ENCODE measurements around the gene NVL. TPM values are rescaled to one million over a fixed set of nuclear protein-coding genes. Genes with fewer than 3 reads are reported as not detected.

The NVL gene
- total RNA-seq, 1 experiment from 2014 or later, result 33.4 TPM

DNA sequence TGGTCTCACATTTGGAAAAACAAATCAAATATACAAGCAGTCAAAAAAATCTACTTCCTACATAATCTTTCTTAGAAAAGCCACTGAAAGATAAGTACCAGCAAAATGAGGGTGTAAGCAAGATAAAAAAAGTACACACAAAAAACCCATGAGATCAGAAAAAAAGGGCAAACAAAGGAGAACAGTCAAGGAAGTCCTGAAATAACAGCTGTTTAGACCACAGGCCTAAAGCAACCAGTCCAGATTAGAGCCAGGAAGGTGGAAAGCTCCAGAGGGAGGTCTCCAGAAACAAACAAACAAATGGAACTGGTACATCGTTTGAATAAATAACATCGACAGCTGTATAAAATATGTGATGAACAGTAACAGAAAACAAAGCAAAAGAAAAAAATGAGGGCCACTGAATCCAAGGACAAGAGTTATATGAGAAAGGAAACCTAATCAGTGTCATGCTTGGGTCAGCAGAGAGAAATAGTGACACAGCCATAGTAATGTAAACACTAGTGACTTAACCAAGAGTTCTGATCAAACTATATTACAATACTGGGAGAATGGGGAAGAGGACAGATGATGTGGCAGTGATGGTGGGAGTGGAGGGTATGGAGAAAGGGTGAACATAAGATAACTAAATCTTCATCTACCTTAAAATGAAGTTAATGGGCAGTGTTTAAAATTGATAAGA is 67.5 kb downstream of the NVL start:
- no peak overlapping the region for H3K4me3 Mint-ChIP-seq
- no peaks in the 10 kb centered on the region for H3K27me3 Mint-ChIP-seq (ENCODE audit: low read depth)
- DNase-seq (ENCODE audit: low spot score) (no peak), ATAC-seq (no peak)
- TF ChIP-seq ZNF423 (CRISPR knock-in tag; IDR thresholded peaks at IDR 0.05) (no peak), EMX1 (CRISPR knock-in tag; IDR thresholded peaks at IDR 0.05) (no peak), USF2 (CRISPR knock-in tag; IDR thresholded peaks at IDR 0.05) (no peak), STAT6 (CRISPR knock-in tag; conservative IDR thresholded peaks at IDR 0.05; ENCODE audit: low read depth) (no peak), CTCF (IDR thresholded peaks at IDR 0.05) (no peak), ATF6 (CRISPR knock-in tag; IDR thresholded peaks at IDR 0.05) (no peak), ATF2 (CRISPR knock-in tag; IDR thresholded peaks at IDR 0.05; ENCODE audit: borderline replicate concordance, low read depth) (no peak), HMGXB4 (CRISPR knock-in tag; IDR thresholded peaks at IDR 0.05) (no peak), MXD4 (CRISPR knock-in tag; IDR thresholded peaks at IDR 0.05; ENCODE audit: borderline replicate concordance) (no peak), KAT7 (CRISPR knock-in tag; IDR thresholded peaks at IDR 0.05; ENCODE audit: borderline replicate concordance) (no peak), JAZF1 (CRISPR knock-in tag; IDR thresholded peaks at IDR 0.05) (no peak)
- TF ChIP-seq, protein P1, sequence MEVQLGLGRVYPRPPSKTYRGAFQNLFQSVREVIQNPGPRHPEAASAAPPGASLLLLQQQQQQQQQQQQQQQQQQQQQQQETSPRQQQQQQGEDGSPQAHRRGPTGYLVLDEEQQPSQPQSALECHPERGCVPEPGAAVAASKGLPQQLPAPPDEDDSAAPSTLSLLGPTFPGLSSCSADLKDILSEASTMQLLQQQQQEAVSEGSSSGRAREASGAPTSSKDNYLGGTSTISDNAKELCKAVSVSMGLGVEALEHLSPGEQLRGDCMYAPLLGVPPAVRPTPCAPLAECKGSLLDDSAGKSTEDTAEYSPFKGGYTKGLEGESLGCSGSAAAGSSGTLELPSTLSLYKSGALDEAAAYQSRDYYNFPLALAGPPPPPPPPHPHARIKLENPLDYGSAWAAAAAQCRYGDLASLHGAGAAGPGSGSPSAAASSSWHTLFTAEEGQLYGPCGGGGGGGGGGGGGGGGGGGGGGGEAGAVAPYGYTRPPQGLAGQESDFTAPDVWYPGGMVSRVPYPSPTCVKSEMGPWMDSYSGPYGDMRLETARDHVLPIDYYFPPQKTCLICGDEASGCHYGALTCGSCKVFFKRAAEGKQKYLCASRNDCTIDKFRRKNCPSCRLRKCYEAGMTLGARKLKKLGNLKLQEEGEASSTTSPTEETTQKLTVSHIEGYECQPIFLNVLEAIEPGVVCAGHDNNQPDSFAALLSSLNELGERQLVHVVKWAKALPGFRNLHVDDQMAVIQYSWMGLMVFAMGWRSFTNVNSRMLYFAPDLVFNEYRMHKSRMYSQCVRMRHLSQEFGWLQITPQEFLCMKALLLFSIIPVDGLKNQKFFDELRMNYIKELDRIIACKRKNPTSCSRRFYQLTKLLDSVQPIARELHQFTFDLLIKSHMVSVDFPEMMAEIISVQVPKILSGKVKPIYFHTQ (CRISPR knock-in tag; IDR thresholded peaks at IDR 0.05), result no peak
- H3K36me3 Mint-ChIP-seq, result peaks cover 7% of the 10 kb centered on the region; the same call in 1 of the 2 replicates
- CTCF ChIA-PET, result interaction anchor here (0.6 kb wide), 1 partner anchor 37 kb away, joined by 5 read pairs; no protein-coding TSS in a partner anchor
- POLR2A ChIA-PET, result no interaction called here
- no peaks in the 10 kb centered on the region for H3K9me3 Mint-ChIP-seq
- peaks cover 5% of the 10 kb centered on the region for H3K4me1 Mint-ChIP-seq
- no peak overlapping the region for H3K27ac Mint-ChIP-seq

All from WTC11 (cell line).